NCI-H187 treated with DMSO at 0.1 percent for 48 hours (cell line): Measurements from ENCODE around the gene PTPRR.

Experiments used
- DNase-seq: peaks from one replicate; lab custom pipeline; 2025; lab: John Stamatoyannopoulos, UW

PTPRR gene

DNA sequence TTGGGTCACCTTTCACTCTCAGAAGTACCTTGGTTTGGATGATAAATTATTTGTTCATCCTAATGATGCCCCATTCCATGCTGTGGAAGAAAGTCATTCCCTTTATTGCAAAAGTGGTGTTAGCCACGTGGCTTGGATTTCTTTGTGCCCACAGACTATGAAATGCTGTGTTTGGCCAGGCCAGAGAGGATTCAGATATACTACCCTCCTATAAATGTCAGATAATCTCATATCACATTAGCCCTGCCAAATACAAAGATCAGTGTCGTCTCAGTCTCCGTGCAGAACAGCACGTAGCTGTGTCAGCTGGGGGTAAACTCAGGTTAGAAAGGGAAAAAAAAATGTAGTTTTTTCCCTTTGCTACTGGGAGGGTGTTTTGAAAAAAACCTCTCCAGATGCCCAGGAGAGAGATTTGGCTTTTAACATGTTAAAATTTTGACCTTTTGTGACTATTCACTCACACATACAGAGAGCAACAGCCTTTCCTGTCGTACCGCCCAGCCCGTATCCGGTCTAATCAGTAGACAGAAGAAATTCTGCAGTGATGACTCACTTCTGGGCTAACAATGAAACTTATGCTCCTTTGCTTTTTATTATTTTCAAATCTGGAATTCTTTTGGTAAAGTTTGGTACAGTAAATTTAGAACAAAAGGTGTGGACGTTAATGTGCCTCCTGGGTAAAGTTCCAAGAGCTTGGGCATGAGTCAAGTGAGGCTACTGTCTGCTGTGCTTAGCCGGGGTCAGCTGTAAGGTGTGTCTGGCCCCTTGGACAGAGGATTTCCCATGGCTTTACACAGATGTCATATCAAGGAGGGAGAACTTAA, 274.8 kb downstream of the PTPRR start:
- DNase-seq: no peak

DNA sequence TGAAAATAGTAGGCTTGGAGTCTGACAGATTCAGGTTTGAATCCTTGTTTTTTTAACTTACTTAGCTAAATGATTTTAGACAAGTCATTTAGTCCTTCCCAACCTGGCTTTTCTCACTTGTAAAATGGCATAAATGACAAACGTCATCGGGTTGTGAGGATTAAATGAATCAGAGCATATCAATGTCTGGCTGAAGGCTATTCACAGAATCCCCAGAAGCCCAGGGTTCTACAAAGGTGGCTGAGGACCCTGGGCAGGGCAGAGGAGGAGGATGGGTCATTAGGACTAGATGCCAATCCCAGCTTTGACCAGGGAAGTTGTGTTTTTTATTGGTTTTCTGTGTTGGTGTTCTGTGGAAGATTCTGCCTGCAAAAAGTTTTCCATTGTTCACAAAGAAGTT, 275.7 kb downstream of the PTPRR start:
- no peak for DNase-seq

DNA sequence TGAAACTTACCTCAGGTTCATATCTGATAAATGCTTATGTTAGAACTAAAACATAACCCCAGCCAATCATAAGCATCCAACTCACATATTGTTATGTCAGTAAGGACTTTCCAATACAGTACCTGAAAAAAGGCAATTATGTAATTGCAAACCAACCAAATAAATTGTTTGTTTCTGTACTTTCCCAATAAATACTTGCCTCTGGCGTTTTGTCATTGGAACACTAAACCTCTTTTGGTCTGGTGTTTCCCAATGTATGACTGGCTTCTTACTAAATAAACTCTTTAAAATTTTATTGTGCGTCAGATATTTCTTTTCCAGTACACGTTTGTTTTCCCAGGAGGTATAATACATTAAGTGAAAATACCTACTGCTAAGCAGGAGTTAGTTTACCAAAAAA, 276.6 kb downstream of the PTPRR start:
- DNase-seq: no peak

DNA sequence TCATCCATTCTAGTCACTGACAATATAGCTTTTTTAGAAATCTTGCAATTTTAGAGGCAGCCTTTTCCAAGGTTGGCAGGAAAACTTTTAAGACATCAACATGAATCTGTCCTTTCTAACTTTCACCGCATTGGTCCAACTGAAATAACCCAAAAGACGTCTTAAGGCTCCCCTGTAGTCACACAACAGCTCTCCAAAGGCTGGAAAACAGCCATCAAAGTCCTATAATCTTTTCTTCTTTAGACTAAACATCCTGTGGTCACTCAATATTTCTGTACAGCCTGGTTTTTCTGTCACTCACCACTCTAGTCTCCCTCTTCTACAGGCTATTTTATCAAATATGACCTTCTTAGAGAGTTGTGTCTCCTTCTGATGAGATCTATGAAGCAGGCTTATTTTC, 278.8 kb downstream of the PTPRR start:
- DNase-seq: no peak

DNA sequence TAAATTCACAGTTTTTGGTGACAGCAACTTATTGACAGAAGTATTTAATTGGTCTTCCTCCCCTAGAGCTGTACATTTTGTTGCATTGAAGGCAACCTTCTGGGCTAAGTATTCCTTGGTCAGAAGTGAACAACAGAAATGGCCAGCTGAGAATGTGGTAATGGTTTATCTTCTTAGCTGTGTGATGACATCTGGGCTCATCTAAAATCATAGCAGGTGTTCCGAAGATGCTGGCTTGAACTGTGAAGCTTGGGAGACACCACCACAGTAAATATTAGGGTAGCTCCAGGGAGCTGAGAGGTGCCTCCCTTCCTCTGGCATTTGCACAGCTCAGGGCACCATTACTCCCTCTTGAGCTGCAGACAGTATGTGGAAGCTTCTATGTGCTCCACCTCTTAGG, 279.6 kb downstream of the PTPRR start:
- DNase-seq: no peak

DNA sequence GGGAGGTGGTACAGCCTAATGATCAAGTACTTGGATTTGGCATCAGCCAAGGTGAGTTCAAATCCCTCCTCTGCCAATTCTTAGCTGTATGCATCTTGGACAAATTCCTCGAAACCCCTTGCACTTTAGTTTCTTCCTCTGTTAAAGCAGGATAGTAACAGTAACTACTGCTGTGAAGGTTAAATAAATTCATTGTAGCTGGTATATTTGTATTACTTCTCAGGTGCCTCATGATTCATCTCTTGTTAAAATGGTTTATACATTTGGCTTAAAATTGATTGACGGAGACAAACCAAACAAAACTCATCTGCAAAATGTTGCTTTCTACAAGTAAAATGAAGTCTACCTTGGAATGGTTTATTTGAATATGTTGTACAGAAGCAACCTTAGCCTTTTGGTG, 281.0 kb downstream of the PTPRR start:
- no peak for DNase-seq

DNA sequence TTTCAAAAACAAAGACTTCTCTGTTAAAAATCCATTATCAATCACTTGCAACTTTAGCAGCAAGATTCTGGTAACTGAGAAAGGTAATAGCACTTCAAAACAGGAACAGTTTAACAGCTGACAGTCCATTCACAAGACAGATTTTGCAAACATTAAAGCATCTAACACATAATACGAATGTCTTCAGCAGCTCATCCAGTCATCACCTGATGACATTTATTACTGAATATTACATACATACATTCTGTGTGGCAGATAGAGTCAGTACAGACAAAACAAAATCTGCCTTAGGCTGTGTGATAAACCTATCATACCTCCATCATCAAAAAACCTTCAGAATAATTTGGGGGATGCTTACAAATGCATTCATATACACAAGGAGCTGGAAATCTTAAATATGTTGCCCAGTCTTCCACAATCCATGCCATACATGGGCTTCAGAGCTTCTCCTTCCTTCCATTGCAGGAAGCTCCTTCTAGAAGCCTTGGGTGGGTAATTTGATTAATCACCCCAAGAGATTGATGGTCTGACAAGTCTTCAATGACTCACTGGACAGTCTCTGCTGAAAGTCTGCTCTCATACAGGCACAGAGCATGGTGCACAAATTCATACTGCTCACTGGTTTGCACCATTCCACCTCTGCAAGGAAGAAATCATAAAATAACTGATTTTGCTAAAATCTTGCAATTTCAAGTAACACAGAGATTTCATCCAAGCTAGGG, 281.7 kb downstream of the PTPRR start:
- DNase-seq: no peak

DNA sequence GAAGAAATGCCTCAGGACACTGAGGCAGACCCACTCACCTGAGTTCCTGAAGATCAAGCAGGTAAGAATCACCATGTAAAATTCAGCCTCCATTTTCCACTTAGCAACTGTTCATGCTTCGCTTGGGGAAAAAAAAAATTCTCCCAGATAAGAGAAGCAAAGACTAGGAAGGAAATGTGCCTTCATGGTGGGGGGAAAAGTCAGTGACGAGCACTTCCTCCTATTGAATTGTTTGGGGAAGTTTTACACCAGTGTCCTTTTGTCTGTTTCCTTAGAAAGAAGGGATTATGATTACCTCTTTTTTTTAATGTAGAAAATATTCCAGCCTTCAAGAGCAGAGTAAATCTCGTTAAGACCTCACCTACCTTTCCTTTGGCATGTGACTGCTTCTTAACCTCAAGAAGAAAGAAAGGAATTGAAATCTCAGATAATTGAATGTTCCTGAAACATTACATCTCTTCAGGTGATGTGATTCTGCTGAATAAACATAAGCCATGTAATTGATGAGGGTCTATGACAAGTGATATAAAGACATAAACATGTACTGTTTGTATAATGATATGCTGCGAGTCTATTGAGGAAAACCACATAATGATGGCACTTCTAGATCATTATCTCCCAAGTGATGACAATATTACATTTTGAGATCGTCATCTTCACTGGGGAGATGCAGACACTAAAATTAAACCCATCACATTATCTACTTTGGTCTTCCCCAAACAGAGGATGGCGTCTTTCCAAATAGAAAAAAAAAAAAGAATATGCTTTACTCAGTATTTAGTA, 283.0 kb downstream of the PTPRR start, which contains the start of gene PTPRB:
PTPRB (minus strand) TSS at position 127 of the 783 bp plus-strand sequence; CDS start at position 93, 34 bp downstream.
- peak; percentile 80 for DNase-seq

DNA sequence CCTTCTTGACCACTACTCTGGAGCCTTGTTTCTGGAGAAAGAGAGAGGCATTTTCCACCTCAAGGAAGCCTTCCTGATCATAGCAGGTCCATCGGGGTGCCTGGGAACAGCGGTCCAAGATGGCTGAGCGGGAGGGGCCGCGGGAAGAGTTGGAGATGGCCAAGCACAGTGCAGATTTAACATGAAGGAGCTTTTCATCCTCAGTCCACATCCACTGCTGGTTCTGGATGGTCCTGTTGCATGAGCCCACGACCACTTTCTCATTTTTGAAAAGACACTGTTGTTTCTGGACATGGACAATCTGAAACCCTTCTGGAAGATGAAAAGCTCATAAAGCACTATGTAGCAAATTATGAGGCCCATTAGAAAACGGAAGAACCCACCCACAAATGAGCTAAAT, 284.8 kb downstream of the PTPRR start:
- no peak for DNase-seq

DNA sequence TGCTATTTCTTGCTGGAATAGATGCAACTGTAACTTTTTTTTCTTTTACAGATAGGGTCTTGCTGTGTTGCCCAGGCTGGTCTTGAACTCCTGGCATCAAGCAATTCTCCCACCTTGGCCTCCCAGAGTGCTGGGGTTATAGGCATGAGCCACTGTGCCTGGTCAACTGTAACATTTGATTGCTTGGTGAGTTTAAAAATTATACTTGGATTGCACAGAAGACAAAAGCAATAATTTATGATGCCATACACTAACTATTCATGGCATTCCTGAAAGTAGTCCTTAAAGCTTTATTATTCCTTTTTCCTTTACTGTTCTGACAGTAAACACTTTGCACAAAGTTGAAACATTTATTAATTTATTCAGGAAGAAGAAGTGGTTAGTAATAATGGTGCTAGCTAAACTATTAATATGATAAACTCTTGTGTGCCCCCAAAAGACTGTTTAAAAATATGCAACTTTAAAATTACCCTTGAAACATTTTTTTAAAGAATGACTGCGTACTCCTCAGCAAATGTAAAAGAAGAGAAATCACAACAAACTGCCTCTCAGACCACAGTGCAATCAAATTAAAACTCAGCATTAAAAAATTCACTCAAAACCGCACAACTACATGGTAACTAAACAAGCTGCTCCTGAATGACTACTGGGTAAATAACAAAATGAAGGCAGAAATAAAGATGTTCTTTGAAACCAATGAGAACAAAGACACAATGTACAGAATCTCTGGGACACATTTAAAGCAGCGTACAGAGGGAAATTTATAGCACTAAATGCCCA, 291.6 kb downstream of the PTPRR start:
- no peak for DNase-seq

DNA sequence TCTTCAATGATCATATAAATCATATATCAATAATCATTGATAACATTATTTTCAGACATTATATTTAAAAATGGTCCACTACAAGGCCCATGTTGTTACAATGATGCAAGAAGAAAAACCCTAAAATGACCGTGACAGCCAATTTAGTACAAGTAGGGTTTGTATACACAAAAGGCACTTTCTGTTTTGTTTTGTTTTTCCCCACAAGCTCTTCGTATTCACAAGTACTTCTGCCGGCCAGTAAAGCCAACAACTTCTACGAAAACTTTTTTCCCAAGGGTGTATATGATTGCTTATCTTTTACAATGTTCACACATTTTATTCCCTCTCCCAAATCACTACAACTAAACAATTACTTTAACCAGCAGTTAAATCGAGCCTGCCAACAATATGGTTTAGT, 292.9 kb downstream of the PTPRR start:
- DNase-seq: no peak

DNA sequence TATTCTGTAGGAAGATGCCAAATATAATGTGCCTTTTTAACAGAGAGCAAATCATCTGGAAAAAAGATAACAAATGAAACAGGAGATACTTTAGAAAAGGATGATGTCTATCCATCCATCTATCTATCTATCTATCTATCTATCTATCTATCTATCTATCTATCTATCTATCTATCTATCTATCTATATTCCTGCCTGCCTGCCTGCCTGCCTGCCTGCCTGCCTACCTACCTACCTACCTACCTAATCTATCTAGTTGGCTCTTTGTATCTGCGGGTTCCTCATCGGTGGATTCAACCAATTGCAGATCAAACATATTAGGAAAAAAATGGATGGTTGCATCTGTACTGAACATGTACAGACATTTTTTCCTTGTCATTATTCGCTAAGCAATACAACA, 294.4 kb downstream of the PTPRR start:
- no peak for DNase-seq

DNA sequence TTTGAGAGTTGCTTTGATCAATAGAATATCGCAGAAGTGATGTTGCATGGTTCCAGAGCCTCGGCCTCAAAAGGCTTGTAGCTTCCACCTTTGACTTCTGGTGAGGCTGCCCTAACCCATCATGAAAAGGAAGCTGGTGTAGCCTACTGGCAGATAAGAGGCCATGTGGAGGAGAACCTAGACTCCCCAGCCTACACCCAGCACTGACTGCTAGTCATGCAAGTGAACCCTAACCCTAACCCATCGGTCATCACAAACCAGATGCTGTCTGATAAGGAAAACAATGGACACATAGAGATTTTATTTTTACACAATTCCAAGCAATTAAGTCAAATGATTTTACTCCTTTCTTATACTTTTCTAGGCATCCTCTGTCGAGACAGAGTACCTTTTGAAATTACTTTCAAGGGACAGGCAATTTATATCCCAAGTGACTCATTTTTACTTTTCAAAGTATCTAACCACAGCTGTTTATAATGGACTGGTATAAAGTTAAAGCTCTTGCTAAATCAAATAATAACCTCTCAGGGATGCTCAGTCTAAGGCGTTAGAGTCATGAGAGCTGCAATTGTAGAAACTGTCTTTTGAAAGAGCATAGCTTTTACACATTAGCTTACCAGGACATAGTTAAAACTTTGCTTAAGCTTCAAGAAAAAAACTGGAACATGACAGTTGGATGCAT, 300.9 kb downstream of the PTPRR start:
- no peak for DNase-seq

DNA sequence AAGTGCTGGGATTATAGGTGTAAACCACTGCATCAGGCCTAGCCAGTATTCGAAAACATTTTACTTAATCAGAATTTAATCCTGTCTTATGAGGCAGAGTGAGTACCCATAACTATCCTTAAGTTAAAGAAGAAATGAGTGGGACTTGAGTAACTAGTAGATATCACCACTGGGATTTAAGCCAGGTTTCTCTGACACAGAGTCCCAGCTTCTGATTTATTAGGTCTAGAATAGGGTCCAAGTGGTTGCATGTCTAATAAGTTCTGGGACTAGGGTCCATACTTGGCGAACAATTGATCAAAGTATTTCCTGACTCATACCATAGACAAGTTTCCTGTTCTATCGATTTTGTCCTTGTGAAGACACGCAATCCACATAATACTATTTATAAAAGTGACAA, 302.2 kb downstream of the PTPRR start:
- DNase-seq: no peak

DNA sequence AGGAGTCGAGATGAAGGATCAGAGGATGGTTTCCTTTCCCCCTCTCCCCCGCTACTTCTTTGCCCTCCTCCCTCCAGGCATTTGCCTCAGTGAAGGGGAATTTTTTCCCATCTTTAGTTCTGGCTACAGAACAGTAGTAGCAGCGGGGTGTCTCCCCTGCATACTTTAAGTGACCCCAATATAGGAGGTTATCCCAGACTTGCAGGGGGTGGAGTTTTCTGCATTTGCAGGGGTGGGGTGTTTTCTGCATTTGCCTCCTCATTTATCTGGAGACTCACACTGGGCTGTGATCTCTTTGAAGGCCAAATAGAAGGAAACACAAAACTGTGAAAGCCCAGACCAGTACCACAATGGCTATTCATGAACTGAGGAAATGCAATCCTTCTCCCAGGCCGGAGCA, 303.1 kb downstream of the PTPRR start:
- DNase-seq: no peak

DNA sequence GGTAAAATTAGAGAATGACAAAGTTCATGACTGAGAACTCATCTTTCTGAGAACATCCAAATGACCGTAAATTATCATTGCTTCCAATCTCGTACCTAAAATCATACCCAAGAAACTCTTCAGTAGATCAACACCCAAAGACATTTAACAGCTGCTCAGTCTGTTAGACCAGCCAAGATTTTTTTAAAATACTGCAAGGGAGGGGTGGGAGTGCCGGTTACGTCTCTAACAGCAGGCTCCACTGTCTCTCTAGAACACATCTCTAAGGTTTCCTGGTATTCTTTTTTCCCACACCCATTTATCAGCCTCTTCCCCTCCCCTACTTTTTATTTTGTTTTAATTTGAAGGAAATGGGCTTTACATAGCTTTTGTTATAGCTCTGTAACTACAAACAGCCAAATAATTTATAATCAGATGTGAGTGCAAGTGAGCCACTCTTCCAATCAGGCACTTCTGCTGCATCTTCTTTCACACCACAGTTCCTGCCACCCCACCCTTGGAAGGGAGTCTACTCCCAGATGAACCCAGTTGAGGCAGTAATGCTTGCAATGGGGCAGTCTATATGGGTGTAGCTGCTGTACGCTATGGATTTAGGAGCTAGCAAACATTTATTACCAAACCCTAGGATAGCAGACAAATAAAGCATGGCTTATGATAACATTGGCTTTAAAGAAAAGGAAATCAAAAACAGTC, 305.2 kb downstream of the PTPRR start:
- no peak for DNase-seq

DNA sequence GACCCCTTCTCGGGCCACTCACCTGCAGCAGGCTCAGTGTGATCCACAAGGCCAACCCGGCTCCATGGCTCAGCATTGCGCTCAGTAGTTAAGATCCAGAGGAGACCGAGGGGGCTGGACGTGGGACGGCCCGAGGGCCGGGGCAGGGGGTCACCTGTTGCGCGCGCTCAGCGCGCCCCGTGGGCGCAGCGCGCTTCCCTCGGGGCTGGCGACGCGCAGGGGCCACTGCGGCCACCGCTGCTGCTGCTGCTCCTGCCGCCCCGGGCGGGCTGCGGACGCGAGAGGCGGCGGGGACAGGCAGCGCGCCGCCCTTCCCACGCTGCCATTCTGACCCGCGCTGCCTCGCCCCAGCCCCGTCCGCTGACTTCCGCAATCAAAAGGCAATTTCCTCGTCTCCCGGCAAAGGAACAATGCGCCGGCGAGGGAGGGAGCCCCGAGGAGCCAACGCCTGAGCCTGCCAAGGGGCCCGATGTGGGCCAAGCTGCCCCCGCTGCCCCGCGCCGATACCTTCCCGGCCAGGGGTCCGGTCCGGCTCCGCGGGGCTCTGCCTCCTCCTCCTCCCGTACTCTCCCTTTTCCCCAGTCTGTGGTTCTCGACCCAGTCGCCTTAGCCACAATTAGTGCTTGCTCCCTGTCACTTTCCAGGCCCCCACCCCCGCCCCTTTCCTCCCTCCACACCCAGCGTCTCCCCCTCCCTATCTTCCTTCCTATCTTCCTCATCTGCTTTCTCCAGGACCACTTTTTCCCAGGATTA, 310.6 kb downstream of the PTPRR start:
- DNase-seq: no peak

DNA sequence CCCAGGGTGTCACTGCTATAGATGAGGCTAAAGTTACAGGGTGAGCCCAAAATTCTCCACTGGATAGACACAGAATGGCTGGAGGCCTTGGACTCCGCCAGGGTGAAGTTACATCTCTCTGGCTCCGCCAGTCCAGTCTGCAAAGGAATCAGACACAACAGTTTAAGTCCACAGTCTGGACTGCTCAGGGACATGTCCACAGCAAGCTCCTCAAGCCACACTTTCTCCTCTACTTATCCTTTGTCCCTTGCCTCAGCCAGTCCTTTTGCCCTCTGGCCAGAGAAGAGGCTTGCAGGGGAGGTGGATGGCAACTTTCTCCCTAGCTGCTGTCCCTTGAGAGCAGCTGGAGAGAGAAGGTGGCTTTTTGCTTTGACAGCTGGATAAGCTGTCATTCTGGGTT, 311.3 kb downstream of the PTPRR start:
- DNase-seq: no peak

DNA sequence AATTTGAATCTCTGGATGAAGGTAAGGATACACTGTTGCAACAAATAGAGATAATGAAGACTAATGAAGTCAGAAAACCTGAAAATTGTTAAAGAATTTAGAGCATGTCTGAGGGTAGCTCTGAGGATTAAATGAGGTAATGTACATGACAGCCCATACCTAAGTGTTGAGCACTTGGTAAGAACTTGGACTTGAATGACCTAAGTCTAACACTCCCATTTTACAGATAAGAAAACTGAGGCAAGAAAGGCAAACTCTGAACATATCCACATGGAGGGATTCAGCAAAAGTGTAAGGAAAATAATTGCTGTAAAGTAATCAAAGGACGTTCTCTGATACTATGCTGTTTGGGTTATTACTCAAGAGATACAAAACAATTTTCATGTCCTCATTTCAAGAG, 312.4 kb downstream of the PTPRR start:
- DNase-seq: no peak

DNA sequence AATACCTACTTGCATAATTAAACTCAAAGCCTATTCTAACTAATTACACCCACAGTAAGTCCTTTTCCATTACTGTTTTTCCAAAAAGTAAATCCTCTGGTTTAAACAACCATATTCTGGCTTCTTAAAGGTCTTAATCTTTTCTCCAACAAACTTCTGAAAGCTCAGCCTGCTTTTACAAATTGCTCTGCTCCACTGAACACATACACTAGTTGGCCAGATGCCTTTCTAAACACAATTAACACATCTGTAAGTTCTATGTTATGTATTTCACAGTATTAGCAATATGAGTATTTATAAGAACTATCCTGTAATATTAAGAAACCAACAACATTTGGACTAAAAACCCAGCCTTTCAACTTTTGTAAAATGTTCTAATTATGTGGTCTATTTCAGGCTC, 313.4 kb downstream of the PTPRR start:
- DNase-seq: no peak
